Esophagus squamous epithelium (tissue), 4 donors: ENCODE measurements around the gene ARHGAP42.

Experiments
- CTCF ChIP-seq, 6 experiments: fragments of 450-650 bp in 4 of 6; fragments of 200-600 bp in 2 of 6; sonication (generic) in 2 of 6; IDR thresholded peaks; one replicate each; pipeline ENCODE4 v1.5.1; 2016 to 2019; ENCODE audit warnings: antibody characterized with exemption in 6 of 6, mild to moderate bottlenecking in 4 of 6, moderate library complexity in 4 of 6
- POLR2A ChIP-seq, 4 donors: fragments of 450-650 bp; IDR thresholded peaks; one replicate each; pipeline ENCODE4 v1.6.1; 2017; ENCODE audit warnings: antibody characterized with exemption in 4 of 4, mild to moderate bottlenecking in 4 of 4, moderate library complexity in 3 of 4

GRCh38 chr11:100820621-100821020, 133.5 kb downstream of the ARHGAP42 start:
- TF ChIP-seq POLR2A (IDR thresholded peaks at IDR 0.05) (no peak), CTCF (IDR thresholded peaks at IDR 0.05) (no peak)
